GM18508 (cell line): ENCODE measurements around the gene CD6.
"Not testable (repeated sequence)": the region's sequence is repeated elsewhere in the genome, so short reads cannot be mapped to it uniquely, and the experiment has no call there.

ENCODE experiments used
- ATAC-seq: cut with Tn5 transposase; IDR thresholded peaks from one replicate; pipeline ENCODE4 v1.9.1; 2021; ENCODE audit warnings: moderate number of reproducible peaks; ENCODE audit not compliant: insufficient read depth, unreplicated experiment

CD6 gene

GRCh38 chr11:60951904-60952741 lies 19.4 kb upstream of the CD6 start, which contains the start of gene SLC15A3:
SLC15A3 (minus strand) TSS chr11:60952176; CDS start chr11:60951551, 625 bp downstream.
- peak; percentile 39 for ATAC-seq

GRCh38 chr11:60952742-60953170 lies 18.7 kb upstream of the CD6 start:
- no peak for ATAC-seq

GRCh38 chr11:60953781-60954180 lies 17.7 kb upstream of the CD6 start:
- no peak for ATAC-seq

- no peak for ATAC-seq
Measured at GRCh38 chr11:60954421-60954820, 17.1 kb upstream of the CD6 start.

- ATAC-seq, result no peak
Measured at GRCh38 chr11:60955571-60955970, 15.9 kb upstream of the CD6 start.

GRCh38 chr11:60957188-60957587 lies 14.3 kb upstream of the CD6 start:
- no peak for ATAC-seq

- no peak for ATAC-seq
Measured at GRCh38 chr11:60959431-60959830, 12.0 kb upstream of the CD6 start.

- no peak for ATAC-seq
Measured at GRCh38 chr11:60960405-60960804, 11.1 kb upstream of the CD6 start.

- ATAC-seq, result no peak
Measured at GRCh38 chr11:60964801-60965200, 6.7 kb upstream of the CD6 start.

- no peak for ATAC-seq
Measured at GRCh38 chr11:60966890-60967289, 4.6 kb upstream of the CD6 start.

- ATAC-seq, result no peak
Measured at GRCh38 chr11:60968223-60968622, 3.3 kb upstream of the CD6 start.

- no peak for ATAC-seq
Measured at GRCh38 chr11:60970369-60970774, 1.1 kb upstream of the CD6 start.

GRCh38 chr11:60970890-60971289 lies 590 bp upstream of the CD6 start:
- no peak for ATAC-seq

- no peak for ATAC-seq
Measured at GRCh38 chr11:60972182-60973030, 926 bp downstream of the CD6 start.

GRCh38 chr11:60973699-60974098 lies 2.2 kb downstream of the CD6 start:
- no peak for ATAC-seq

GRCh38 chr11:60974316-60974715 lies 2.8 kb downstream of the CD6 start:
- not testable (repeated sequence) for ATAC-seq

- ATAC-seq, result no peak
Measured at GRCh38 chr11:60974726-60975125, 3.2 kb downstream of the CD6 start.

GRCh38 chr11:60977224-60977623 lies 5.7 kb downstream of the CD6 start:
- ATAC-seq, result no peak

GRCh38 chr11:60977836-60978235 lies 6.4 kb downstream of the CD6 start:
- no peak for ATAC-seq

- no peak for ATAC-seq
Measured at GRCh38 chr11:60978546-60979380, 7.3 kb downstream of the CD6 start.
